Measurements from ENCODE around the gene AKAP14.
"Not testable (repeated sequence)": the region's sequence is repeated elsewhere in the genome, so short reads cannot be mapped to it uniquely, and the experiment has no call there.

The AKAP14 gene

DNA sequence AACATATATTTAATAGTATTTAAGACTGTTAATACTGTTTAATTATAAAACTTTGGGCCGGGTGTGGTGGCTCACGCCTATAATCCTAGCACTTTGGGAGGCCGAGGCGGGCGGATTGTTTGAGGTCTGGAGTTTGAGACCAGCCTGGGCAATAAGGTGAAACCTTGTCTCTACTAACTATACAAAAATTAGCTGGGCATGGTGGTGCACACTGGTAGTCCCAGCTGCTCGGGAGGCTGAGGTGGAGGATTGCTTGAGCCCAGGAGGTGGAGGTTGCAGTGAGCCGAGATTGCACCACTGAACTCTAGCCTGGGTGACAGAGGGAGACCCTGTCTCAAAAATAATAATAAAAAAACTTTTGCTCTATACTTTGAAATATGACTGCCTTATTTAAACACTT lies 26.7 kb downstream of the AKAP14 start:
- not testable (repeated sequence) for DNase-seq (ENCODE audit: low read depth)

DNA sequence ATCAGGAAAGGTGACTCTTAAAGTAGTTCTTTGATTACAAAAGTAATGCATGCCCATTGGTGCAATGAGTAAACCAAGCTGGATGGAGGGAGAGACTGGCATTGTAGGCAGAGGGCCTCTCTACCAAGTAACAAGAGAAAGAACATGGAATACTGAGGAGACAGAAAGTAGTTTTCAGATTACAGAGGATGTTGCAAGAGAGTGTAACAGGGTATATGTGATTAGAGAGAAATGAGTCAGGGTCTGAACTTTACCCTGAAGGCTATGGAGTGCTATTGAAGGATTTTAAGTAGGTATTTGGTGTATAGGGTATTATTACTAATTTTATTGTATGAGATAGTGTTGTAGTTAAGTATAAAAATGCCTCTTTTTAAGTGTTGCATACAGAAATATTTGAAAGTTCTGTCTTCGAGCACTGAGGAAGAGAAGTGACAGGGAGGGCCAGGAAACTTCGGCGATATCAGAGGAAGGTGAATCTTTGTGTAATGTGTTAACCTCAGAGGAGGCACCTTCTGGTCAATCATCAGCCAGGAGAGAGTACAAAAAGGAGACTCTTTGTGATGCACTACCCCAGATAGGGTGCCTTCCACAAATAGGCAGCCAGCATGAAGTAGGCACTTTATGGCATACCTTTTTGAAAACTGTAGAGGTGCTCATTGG lies 39.7 kb downstream of the AKAP14 start:
- no peak for DNase-seq (ENCODE audit: low read depth)

DNA sequence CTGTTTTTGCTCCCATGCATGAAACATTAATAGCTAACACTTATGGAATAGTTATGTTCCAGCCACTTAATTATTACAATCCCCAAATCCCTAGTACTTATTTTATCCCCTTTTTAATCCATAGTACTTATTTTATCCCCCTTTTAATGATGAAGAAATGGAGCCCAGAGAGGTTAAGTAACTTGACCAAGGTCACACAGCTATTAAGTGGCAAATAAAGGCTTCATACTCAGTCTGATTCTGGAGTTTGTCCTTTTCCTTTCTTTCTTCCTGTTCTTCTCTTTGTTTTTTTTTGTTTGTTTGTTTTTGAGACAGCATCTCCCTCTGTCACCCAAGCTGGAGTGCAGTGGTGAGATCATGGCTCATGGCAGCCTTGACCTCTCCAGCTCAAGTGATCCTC lies 45.6 kb downstream of the AKAP14 start:
- DNase-seq (ENCODE audit: low read depth): no peak

DNA sequence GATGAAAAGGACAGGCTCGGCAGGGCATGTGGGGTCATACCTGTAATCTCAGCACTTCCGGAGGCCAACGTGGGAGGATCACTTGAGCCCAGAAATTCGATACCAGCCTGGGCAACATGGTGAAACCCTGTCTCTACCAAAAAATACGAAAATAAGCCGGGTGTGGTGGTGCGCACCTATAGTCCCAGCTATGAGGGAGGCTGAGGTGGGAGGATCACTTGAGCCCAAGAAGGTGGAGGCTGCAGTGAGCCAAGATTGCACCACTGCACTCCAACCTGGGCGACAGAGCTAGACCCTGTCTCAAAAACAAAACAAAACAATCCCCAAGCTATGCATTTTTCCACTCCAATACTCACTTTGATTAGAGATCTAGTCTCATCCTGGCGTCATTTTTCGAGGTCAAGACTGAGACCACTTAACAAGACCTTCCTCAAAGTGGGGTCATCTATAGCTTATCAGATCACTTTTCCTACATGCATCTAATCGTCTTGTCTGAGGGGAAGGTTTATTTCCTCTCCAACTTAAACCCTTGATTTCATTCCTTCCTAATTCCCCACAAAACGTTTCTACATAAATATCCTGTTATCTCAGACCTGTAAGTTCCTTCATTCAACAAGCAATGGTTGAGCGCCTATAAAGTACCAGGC lies 46.6 kb downstream of the AKAP14 start:
- no peak for DNase-seq (ENCODE audit: low read depth)

DNA sequence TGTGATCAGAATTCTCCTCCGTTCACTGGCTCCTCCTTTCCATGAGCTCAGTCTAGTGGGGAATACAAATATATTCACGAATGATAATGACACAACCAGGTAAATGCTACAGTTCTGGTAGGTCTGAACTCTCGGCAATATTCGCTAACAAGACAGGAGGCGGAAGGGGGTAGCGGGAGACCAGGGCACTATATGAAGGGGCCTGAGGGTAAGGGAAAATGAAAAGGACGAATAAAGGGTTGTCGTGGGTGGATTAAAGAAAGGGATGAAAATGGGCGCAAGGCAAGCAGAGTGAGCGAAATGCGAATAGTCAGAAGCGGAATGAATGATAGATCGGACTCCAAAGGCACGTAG lies 47.1 kb downstream of the AKAP14 start:
- no peak for DNase-seq (ENCODE audit: low read depth)

DNA sequence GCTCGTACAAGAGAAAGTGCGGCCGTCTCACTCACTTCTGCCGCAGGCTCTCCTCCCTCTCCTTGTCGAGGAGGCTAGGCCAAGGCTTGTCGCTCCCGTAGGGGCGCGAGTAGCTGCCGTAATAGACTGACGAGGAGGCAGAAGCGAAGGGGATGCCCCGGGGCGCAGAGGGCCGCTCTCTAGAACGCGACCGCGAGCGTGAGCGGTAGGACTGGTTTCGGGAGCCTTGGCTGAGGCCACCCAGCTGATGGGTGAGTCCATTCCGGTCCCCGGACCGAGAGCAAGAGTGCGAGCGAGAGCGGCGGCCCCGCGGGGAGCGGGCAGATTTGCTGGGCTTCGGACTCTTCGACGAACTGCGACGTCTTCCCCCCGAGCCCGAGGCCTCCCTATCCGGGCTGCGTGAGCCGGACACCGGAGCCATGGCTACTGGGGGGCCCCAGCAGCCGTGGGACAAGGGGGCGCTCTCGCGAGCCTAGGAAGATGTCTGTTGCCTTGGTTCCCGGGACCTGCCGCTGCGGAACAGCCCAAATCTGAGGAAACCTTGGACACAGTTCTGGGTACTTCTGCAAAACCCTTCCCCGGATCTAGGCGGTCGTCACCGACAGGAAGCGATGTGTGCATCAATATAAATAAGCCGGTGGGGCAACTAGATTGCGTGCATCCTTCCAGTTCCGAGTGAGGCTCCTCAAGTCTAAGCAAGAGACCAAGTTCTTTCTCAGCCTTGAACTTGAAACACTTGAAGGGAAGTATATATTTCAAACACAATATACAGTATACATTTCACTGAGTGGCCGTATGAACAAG lies 47.7 kb downstream of the AKAP14 start, which contains the start of gene NKAP:
NKAP (minus strand) TSS at position 567 of the 804 bp plus-strand sequence; CDS start at position 421, 146 bp downstream.
- peak; percentile 79 for DNase-seq (ENCODE audit: low read depth)

DNA sequence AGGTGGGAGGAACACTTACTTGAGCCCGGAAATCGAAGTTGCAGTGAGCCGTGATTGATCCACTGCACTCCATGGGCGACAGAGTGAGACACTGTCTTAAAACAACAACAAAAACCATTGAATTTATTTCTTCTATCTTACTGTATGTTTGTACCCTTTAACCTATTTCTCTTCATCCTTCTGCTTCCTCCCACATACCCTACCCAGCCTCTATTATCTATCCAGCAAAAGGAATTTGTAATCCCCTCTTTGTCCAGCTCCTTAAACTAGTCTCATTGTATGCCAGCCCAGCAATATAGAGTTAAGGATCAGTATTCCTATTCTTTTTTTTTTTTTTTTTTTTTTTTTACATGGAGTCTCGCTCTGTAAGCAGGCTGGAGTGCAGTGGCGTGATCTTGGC lies 49.8 kb downstream of the AKAP14 start:
- DNase-seq (ENCODE audit: low read depth): no peak

DNA sequence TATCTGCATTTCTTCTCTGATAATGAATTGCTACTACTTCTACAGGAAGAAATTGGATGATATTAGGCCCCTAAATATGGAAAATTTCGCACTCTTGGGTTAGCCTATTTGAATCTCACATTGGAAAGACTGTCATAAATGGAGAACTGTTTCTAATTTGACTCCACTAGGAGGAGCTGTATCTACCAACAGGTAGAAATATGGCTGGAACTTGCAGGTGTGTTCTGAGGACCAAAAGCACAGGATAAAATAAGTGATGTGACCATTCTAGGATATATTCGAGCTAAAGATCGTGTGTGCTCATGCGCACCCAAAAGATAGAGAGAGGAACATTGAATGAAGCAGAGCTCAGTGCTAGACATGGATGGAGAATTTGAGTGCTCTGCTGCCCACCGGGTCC lies 52.7 kb downstream of the AKAP14 start:
- DNase-seq (ENCODE audit: low read depth): no peak

DNA sequence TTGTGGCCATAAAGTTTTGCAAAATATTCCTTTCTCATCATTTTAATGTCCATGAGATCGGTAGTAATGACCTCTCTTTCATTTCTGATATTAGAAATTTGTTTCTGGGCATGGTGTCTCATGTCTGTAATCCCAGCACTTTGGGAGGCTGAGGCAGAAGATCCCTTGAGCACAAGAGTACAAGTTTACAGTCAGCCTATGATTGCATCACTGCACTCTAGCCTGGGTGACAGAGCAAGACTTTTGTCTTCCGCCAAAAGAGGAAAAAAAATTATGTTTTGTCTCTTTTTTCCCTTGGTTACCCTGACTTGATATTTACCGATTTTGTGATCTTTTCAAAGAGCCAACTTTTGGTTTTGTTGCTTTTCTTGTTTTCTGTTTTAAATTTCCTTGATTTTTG lies 58.7 kb downstream of the AKAP14 start:
- no peak for DNase-seq (ENCODE audit: low read depth)

DNA sequence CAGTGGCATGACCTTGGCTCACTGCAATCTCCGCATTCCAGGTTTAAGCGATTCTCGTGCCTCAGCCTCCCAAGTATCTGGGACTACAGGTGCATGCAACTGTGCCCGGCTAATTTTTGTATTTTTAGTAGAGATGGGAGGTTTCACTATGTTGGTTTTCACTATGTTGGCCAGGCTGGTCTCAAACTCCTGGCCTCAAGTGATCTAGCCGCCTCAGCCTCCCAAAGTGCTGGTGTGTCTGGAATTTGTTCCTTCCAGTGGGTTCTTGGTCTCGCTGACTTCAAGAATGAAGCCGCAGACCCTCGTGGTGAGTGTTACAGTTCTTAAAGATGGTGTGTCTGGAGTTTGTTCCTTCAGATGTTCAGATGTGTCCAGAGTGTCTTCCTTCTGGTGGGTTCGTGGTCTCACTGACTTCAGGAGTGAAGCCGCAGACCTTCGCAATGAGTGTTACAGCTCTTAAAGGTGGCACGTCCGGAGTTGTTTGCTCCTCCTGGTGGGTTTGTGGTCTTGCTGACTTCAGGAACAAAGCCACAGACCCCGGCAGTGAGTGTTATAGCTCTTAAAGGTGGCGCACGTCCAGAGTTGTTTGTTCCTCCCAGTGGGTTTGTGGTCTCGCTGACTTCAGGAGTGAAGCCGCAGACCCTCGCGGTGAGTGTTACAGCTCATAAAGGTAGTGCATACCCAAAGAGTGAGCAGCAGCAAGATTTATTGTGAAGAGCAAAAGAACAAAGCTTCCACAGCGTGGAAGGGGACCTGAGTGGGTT lies 60.3 kb downstream of the AKAP14 start:
- DNase-seq (ENCODE audit: low read depth): not testable (repeated sequence)

DNA sequence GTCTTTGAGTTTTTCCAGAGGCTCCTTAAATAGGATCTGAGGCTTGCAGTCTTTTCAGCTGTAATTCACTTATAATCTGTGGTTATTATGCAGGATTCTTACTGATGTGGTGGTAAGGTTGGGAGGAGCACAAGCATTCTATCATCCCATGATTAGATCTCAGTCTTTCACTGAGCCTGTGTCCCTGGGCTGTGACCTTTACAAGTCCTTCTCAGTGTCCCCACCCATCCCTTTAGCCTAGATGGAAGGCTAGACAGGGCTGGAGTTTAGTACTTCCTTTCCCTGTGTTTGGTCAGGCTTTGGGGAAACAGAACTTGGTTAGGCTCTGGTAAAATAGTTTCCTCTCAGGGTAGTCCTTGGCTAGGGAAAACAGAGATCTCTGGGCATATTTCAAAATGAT lies 64.9 kb downstream of the AKAP14 start:
- DNase-seq (ENCODE audit: low read depth): no peak

DNA sequence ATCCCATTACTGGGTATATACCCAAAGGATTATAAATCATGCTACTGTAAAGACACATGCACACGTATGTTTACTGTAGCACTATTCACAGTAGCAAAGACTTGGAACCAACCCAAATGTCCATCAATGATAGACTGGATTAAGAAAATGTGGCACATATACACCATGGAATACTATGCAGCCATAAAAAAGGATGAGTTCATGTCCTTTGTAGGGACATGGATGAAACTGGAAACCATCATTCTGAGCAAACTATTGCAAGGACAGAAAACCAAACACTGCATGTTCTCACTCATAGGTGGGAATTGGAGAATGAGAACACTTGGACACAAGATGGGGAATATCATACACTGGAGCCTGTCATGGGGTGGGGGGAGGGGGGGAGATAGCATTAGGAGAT lies 71.1 kb downstream of the AKAP14 start:
- DNase-seq (ENCODE audit: low read depth): not testable (repeated sequence)

Data from GM04504 (cell line).